ENCODE results near the gene GREB1. TPM values are rescaled to one million over a fixed set of nuclear protein-coding genes. Genes with fewer than 3 reads are reported as not detected.
A peak's percentile ranks its signal among the peaks of the same experiment; 100 is the strongest.

The GREB1 gene
- total and polyA plus RNA-seq, 2 of the 13 experiments (the other 11 are each of a cell fraction or from before 2014, with no cell fraction given): 31.3 to 61.2 TPM

- TF ChIP-seq ZNF503 (CRISPR knock-in tag; IDR thresholded peaks at IDR 0.05): peak; percentile 99
These were observed 34.6 kb upstream of the GREB1 start (continued) for GRCh38 chr2:11499081-11499743.

GRCh38 chr2:11500702-11501303, 33.0 kb upstream of the GREB1 start:
- no peaks in the 10 kb centered on the region for H3K27me3 ChIP-seq (ENCODE audit: control insufficient read depth in 1 of 2, insufficient read depth in 2 of 2, low read length in 2 of 2)
- no peak for DNase-seq (ENCODE audit: low spot score)
- POLR2A ChIA-PET: interaction anchor here (1.2 to 6.5 kb wide), 4 partner anchors 15 to 40 kb away, joined by 3 to 102 read pairs (median 75); partner anchors contain the start of gene GREB1
- 76% methylated on average over 5 of the region's 5 CpGs for WGBS (ENCODE audit: low lambda C conversion rate)
- in situ Hi-C loops (cut with HindIII; ENCODE audit: extremely low pct_ligation_motif_present, low pct_unique_long_range_greater_than_20kb): no loop called here
- H4K20me1 ChIP-seq (ENCODE audit: insufficient read depth, low read length): no peaks in the 10 kb centered on the region
- no peak for ATAC-seq
- CTCF ChIA-PET (ENCODE audit: low intra/inter-chr PET ratio, low total read pairs): no interaction called here
- BruUV-seq (replicated peaks): no TSS peak
- peaks cover 97% of the 10 kb centered on the region for H3K4me1 ChIP-seq (ENCODE audit: insufficient read depth, low read length)
- no peak for FAIRE-seq
- peaks cover 2 to 3% of the 10 kb centered on the region in 2 experiments; a peak in 4 of 5 replicates for H3K36me3 ChIP-seq (replicated peaks in 1 of 2; ENCODE audit: control insufficient read depth in 1 of 2, insufficient read depth in 2 of 2, low read length in 2 of 2)
- peaks cover 8% of the 10 kb centered on the region; the same call in 1 of the 2 replicates for H3K9me3 ChIP-seq (ENCODE audit: low read length)
- H3K4me3 ChIP-seq (replicated peaks in 1 of 3; ENCODE audit: insufficient read depth in 1 of 3, low read depth in 2 of 3, low read length in 3 of 3): no peak overlapping the region
- intact Hi-C loops (cut with micrococcal nuclease; ENCODE audit: unreplicated experiment): no loop called here
- peaks cover 81% of the 10 kb centered on the region for H3K79me2 ChIP-seq (ENCODE audit: insufficient read depth, low read length)
- H2AFZ ChIP-seq (ENCODE audit: low read length): no peak overlapping the region
- H3K27ac ChIP-seq (ENCODE audit: extremely low read length, insufficient read depth, low read length): peak overlapping the region; percentile 98
- H3K9ac ChIP-seq (ENCODE audit: insufficient read depth, low read depth, low read length): peak overlapping the region; percentile 54
- H3K4me2 ChIP-seq (ENCODE audit: low read depth, low read length): peak overlapping the region; percentile 36
- no peak for TF ChIP-seq NONO (IDR thresholded peaks at IDR 0.05)
- peak; percentile 43; the same call in 1 of the 2 replicates for TF ChIP-seq NONO (CRISPR knock-in tag; conservative IDR thresholded peaks at IDR 0.05)
- TF ChIP-seq FOXA1 (IDR thresholded peaks at IDR 0.05): no peak
- 0 out of 2 replicates have a peak, but pooled peaks have one; percentile 13 for TF ChIP-seq FOXA1 (CRISPR knock-in tag; IDR thresholded peaks at IDR 0.05)
- no peak for TF ChIP-seq CHD2 (IDR thresholded peaks at IDR 0.05; ENCODE audit: low read depth, low read length)
- no peak for TF ChIP-seq FOXP1 (IDR thresholded peaks at IDR 0.05)
- 0 out of 2 replicates have a peak, but pooled peaks have one; percentile 10 for TF ChIP-seq FOXP1 (CRISPR knock-in tag; IDR thresholded peaks at IDR 0.05)
- no peak for TF ChIP-seq NR2F6 (IDR thresholded peaks at IDR 0.05)
- 0 out of 2 replicates have a peak, but pooled peaks have one; percentile 6 for TF ChIP-seq NR2F6 (CRISPR knock-in tag; IDR thresholded peaks at IDR 0.05)
- 0 out of 2 replicates have a peak, but pooled peaks have one; percentile 15 for TF ChIP-seq GFI1 (CRISPR knock-in tag; IDR thresholded peaks at IDR 0.05; ENCODE audit: borderline replicate concordance)
- TF ChIP-seq FOXC1 (CRISPR knock-in tag; IDR thresholded peaks at IDR 0.05; ENCODE audit: borderline replicate concordance): 0 out of 2 replicates have a peak, but pooled peaks have one; percentile 5
- 0 out of 2 replicates have a peak, but pooled peaks have one; percentile 65 for TF ChIP-seq NCOA1 (CRISPR knock-in tag; IDR thresholded peaks at IDR 0.05)
- no peak for TF ChIP-seq RFX5 (IDR thresholded peaks at IDR 0.05; ENCODE audit: low read depth, low read length)
- TF ChIP-seq SOX5 (CRISPR knock-in tag; IDR thresholded peaks at IDR 0.05; ENCODE audit: borderline replicate concordance): peak; percentile 33; the same call in 1 of the 2 replicates
- TF ChIP-seq SALL1 (CRISPR knock-in tag; IDR thresholded peaks at IDR 0.05): peak; percentile 37; the same call in 1 of the 2 replicates
- peak; percentile 66; the same call in 1 of the 2 replicates for TF ChIP-seq ZNF3 (CRISPR knock-in tag; IDR thresholded peaks at IDR 0.05)
- no peak for TF ChIP-seq ZNF577 (CRISPR knock-in tag; IDR thresholded peaks at IDR 0.05; ENCODE audit: borderline replicate concordance, low read depth)
- TF ChIP-seq NR1H2 (CRISPR knock-in tag; IDR thresholded peaks at IDR 0.05; ENCODE audit: borderline replicate concordance, low read depth): no peak
- no peak for TF ChIP-seq KLF11 (CRISPR knock-in tag; IDR thresholded peaks at IDR 0.05)
- TF ChIP-seq TBX3 (IDR thresholded peaks at IDR 0.05; ENCODE audit: borderline replicate concordance): no peak
- TF ChIP-seq KAT7 (CRISPR knock-in tag; IDR thresholded peaks at IDR 0.05; ENCODE audit: borderline replicate concordance): 0 out of 2 replicates have a peak, but pooled peaks have one; percentile 37
- no peak for TF ChIP-seq JDP2 (CRISPR knock-in tag; IDR thresholded peaks at IDR 0.05; ENCODE audit: borderline replicate concordance)

All from HepG2 (cell line).